Motor neuron (in vitro differentiated cells): ENCODE data around the gene PPP4R3C. TPM values are rescaled to one million over a fixed set of nuclear protein-coding genes. Genes with fewer than 3 reads are reported as not detected.

ENCODE experiments used
- total RNA-seq, 8 experiments: library from RNA; unstranded; fragments of 300-600 nt; gene quantifications; 2 replicates each; pipeline versions ENCODE4 v1.2.3 to v1.2.4, GENCODE V29; 2022

The PPP4R3C gene
- total RNA-seq, 8 experiments from 2014 or later: 0.09 to 0.19 TPM; not detected in 6

Other genes starting within 250 kb of the PPP4R3C start
- gene DCAF8L2, start 127.0 kb upstream of the PPP4R3C start, total RNA-seq: under 1 TPM in 3 of 8 experiments, not detected in 5; 0.05 to 0.24 (median 0.14) TPM